Tibial artery (tissue), 4 donors: ENCODE data around the gene MS4A12.

Experiments
- DNase-seq, 2 donors: peaks; one replicate each; pipeline ENCODE4 v3.0.0-alpha.2; 2019
- H3K27ac ChIP-seq, 2 donors: fragments of 200-600 bp; sonication (generic) in 1 of 2; 1 replicate in 1 of 2; 2 replicates in 1 of 2; pipeline ENCODE4 v1.5.1; 2018 to 2019; ENCODE audit warnings: mild to moderate bottlenecking in 1 of 2
- H3K27me3 ChIP-seq, 2 donors: fragments of 200-600 bp; sonication (generic) in 1 of 2; one replicate each; pipeline versions ENCODE4 v1.5.1 to v1.6.0; 2016 to 2019
- H3K36me3 ChIP-seq, 3 donors: fragments of 200-600 bp; sonication (generic) in 2 of 3; one replicate each; pipeline ENCODE4 v1.5.1; 2016 to 2019; ENCODE audit warnings: mild to moderate bottlenecking in 2 of 3
- H3K4me1 ChIP-seq, 4 donors: fragments of 200-600 bp; sonication (generic) in 2 of 4; 1 replicate in 3 of 4; 2 replicates in 1 of 4; pipeline ENCODE4 v1.5.1; 2016 to 2019
- H3K4me3 ChIP-seq, 2 donors: fragments of 200-600 bp; sonication (generic) in 1 of 2; 1 replicate in 1 of 2; 2 replicates in 1 of 2; pipeline ENCODE4 v1.5.1; 2018 to 2019; ENCODE audit warnings: mild to moderate bottlenecking in 2 of 2
- H3K9me3 ChIP-seq, 3 donors: fragments of 200-600 bp; sonication (generic) in 1 of 3; one replicate each; pipeline ENCODE4 v1.5.1; 2016 to 2019
- intact Hi-C: fragments of 100-400 bp; cut with DNase I; formaldehyde crosslinking; loops from one replicate; pipeline ENCODE4 v1.15.0; 2023; ENCODE audit warnings: low total_unique reads
- TF ChIP-seq, protein P1 (sequence below), 2 experiments: fragments of 200-600 bp in 1 of 2; fragments of 450-650 bp in 1 of 2; IDR thresholded peaks; one replicate each; pipeline ENCODE4 v1.5.1; 2017 to 2019; ENCODE audit warnings: antibody characterized with exemption in 2 of 2, mild to moderate bottlenecking in 1 of 2, moderate library complexity in 1 of 2

MS4A12 gene

GRCh38 chr11:60544077-60544476, 51.5 kb downstream of the MS4A12 start:
- H3K9me3 ChIP-seq = no peaks in the 10 kb centered on the region
- H3K27me3 ChIP-seq = no peaks in the 10 kb centered on the region
- no peak overlapping the region for H3K4me3 ChIP-seq
- no peaks in the 10 kb centered on the region for H3K4me1 ChIP-seq
- H3K27ac ChIP-seq = no peak overlapping the region
- TF ChIP-seq, protein P1, sequence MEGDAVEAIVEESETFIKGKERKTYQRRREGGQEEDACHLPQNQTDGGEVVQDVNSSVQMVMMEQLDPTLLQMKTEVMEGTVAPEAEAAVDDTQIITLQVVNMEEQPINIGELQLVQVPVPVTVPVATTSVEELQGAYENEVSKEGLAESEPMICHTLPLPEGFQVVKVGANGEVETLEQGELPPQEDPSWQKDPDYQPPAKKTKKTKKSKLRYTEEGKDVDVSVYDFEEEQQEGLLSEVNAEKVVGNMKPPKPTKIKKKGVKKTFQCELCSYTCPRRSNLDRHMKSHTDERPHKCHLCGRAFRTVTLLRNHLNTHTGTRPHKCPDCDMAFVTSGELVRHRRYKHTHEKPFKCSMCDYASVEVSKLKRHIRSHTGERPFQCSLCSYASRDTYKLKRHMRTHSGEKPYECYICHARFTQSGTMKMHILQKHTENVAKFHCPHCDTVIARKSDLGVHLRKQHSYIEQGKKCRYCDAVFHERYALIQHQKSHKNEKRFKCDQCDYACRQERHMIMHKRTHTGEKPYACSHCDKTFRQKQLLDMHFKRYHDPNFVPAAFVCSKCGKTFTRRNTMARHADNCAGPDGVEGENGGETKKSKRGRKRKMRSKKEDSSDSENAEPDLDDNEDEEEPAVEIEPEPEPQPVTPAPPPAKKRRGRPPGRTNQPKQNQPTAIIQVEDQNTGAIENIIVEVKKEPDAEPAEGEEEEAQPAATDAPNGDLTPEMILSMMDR (IDR thresholded peaks at IDR 0.05) = no peak
- intact Hi-C loops = no loop called here
- no peak for DNase-seq
- H3K36me3 ChIP-seq = no peaks in the 10 kb centered on the region
